Colonic mucosa (tissue), 4 donors: Measurements from ENCODE around the gene LRWD1. TPM values are rescaled to one million over a fixed set of nuclear protein-coding genes. Genes with fewer than 3 reads are reported as not detected.

Experiments used
- DNase-seq: peaks from one replicate; pipeline ENCODE4 v3.0.0-alpha.2; 2020
- H3K27ac ChIP-seq: fragments of 200-600 bp; one replicate; pipeline ENCODE4 v1.8.0; 2021
- H3K27me3 ChIP-seq: fragments of 200-600 bp; one replicate; pipeline ENCODE4 v1.8.0; 2021
- H3K36me3 ChIP-seq: fragments of 200-600 bp; one replicate; pipeline ENCODE4 v1.8.0; 2021
- H3K4me1 ChIP-seq: fragments of 200-600 bp; one replicate; pipeline ENCODE4 v1.8.0; 2021; ENCODE audit warnings: mild to moderate bottlenecking
- H3K4me3 ChIP-seq: fragments of 200-600 bp; one replicate; pipeline ENCODE4 v1.8.0; 2021
- H3K9ac ChIP-seq, 2 donors: one replicate each; pipeline ENCODE4 v1.7.0; 2013; ENCODE audit warnings: control low read depth in 2 of 2, low read depth in 2 of 2, low read length in 2 of 2
- H3K9me3 ChIP-seq: fragments of 200-600 bp; one replicate; pipeline ENCODE4 v1.8.0; 2021
- CTCF ChIP-seq: fragments of 200-600 bp; IDR thresholded peaks from one replicate; pipeline ENCODE4 v1.8.0; 2022; ENCODE audit warnings: antibody characterized with exemption, mild to moderate bottlenecking
- intact Hi-C: fragments of 100-400 bp; cut with DNase I; formaldehyde crosslinking; loops from one replicate; pipeline ENCODE4 v1.14.1; 2022
- total RNA-seq, 2 donors: library from RNA; stranded (reverse); fragmentation: NEBNext Ultra II Directional in 1 of 2; extraction: Animal tissue kit (Norgen Biotek cat#: 25700) in 1 of 2; gene quantifications; one replicate each; pipeline ENCODE4 v1.2.1, GENCODE V29; 2021
- donor health status: healthy.
- donor health status: DM: no; HTN: no; CAD: no.
- donor health status: DM: no; HTN: no; CAD: no.

The LRWD1 gene
- total RNA-seq, 2 donors from 2014 or later = 11.4 to 19.6 TPM

DNA sequence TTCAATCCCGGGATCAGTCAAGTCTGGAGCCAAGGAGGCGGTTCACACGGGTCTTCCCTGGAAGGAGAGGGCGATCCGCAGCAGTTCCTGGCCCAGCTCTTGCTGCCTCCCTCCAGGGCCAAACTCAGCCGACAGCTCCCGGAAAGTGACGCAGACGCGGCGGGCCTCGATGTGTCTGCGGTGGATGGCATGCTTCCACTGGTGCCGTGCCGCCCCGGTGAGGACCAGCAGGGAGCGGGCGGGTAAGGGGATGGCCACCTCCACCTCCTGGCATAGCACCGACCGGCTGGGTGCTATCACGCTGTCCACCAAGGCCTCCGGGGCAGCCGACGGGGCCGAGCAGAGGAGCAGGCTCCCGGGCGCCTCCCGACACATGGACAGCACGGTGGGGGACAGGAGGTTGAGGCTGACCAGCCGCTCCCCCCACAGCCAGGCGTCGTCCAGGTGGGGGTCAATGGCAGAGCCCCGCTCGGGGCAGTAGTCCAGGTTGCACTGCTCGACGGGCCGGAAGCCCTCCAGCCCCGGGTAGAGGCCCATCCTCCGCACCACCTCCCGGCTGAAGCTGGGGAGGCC is 7.3 kb upstream of the LRWD1 start:
- Histone ChIP-seq H3K4me3 (no peak overlapping the region), H3K27ac (no peak overlapping the region), H3K9ac (no peak overlapping the region), H3K4me1 (no peaks in the 10 kb centered on the region), H3K36me3 (no peaks in the 10 kb centered on the region), H3K27me3 (no peaks in the 10 kb centered on the region), H3K9me3 (no peaks in the 10 kb centered on the region)
- DNase-seq = no peak
- no peak for TF ChIP-seq CTCF
- intact Hi-C loops = no loop called here

- DNase-seq = no peak
- Histone ChIP-seq H3K27ac (no peak overlapping the region), H3K9ac (no peak overlapping the region), H3K4me1 (peaks cover 6% of the 10 kb centered on the region), H3K36me3 (no peaks in the 10 kb centered on the region), H3K9me3 (no peaks in the 10 kb centered on the region), H3K27me3 (no peaks in the 10 kb centered on the region), H3K4me3 (no peak overlapping the region)
- intact Hi-C loops = no loop called here
- no peak for TF ChIP-seq CTCF
Observed at GRCh38 chr7:102459221-102459844, 5.5 kb upstream of the LRWD1 start.

GRCh38 chr7:102460467-102460866 is 4.3 kb upstream of the LRWD1 start:
- intact Hi-C loops = loop anchor here (10.0 kb wide), 1 partner anchor 56 kb away; no protein-coding TSS in a partner anchor
- peaks cover 6% of the 10 kb centered on the region for H3K4me1 ChIP-seq
- no peaks in the 10 kb centered on the region for H3K36me3 ChIP-seq
- H3K27me3 ChIP-seq = no peaks in the 10 kb centered on the region
- H3K9me3 ChIP-seq = no peaks in the 10 kb centered on the region
- H3K4me3 ChIP-seq = no peak overlapping the region
- no peak for TF ChIP-seq CTCF
- no peak overlapping the region for H3K27ac ChIP-seq
- no peak overlapping the region for H3K9ac ChIP-seq
- no peak for DNase-seq

- peak overlapping the region; percentile 86 to 97 for H3K9ac ChIP-seq
- H3K9me3 ChIP-seq = no peaks in the 10 kb centered on the region
- no peak overlapping the region for H3K27ac ChIP-seq
- no peak for TF ChIP-seq CTCF
- H3K27me3 ChIP-seq = no peaks in the 10 kb centered on the region
- intact Hi-C loops = loop anchor here (10.0 kb wide), 1 partner anchor 59 kb away; no protein-coding TSS in a partner anchor
- H3K4me3 ChIP-seq = peak overlapping the region; percentile 100
- peaks cover 4% of the 10 kb centered on the region for H3K36me3 ChIP-seq
- H3K4me1 ChIP-seq = peaks cover 11% of the 10 kb centered on the region
- no peak for DNase-seq
Observed at GRCh38 chr7:102463841-102464576, 775 bp upstream of the LRWD1 start.

- Histone ChIP-seq H3K4me3 (peak overlapping the region; percentile 100), H3K4me1 (peaks cover 11% of the 10 kb centered on the region), H3K27me3 (no peaks in the 10 kb centered on the region), H3K27ac (no peak overlapping the region), H3K9me3 (no peaks in the 10 kb centered on the region), H3K9ac (no peak overlapping the region), H3K36me3 (peaks cover 4% of the 10 kb centered on the region)
- intact Hi-C loops = loop anchor here (10.0 kb wide), 1 partner anchor 61 kb away; no protein-coding TSS in a partner anchor
- DNase-seq = no peak
- TF ChIP-seq CTCF = no peak
Observed at GRCh38 chr7:102466097-102466496, 1.3 kb downstream of the LRWD1 start.
